Measurements from ENCODE around the gene CDHR3. TPM values are rescaled to one million over a fixed set of nuclear protein-coding genes. Genes with fewer than 3 reads are reported as not detected.
"Not testable (repeated sequence)": the region's sequence is repeated elsewhere in the genome, so short reads cannot be mapped to it uniquely, and the experiment has no call there.

The CDHR3 gene
- total RNA-seq, 4 donors from 2014 or later: 5.4 to 7.9 (median 5.9) TPM; not detected in 1

DNA sequence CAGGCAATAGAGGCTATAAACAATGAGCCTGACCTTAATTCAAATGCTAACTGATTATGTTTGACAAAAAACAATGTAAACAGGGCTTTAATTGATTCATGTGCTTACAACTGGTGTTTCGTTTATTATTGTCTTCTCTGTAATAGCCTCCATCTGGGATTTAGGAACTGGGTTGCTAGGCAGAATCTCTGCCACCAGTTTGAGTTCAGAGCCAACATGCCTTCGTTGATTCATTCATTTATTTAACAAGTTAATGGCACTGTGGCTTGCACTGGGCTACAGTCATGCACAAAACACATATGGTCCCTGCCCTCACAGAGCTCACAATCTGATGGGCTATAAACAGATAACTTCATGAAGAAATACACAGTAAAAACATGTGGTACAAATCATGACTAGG lies 19.6 kb upstream of the CDHR3 start:
- intact Hi-C loops (cut with DNase I; ENCODE audit: low total_unique reads): no loop called here
- Histone ChIP-seq H3K4me3 (no peak overlapping the region), H3K9me3 (no peaks in the 10 kb centered on the region), H3K4me1 (no peaks in the 10 kb centered on the region), H3K36me3 (no peaks in the 10 kb centered on the region), H3K27me3 (no peaks in the 10 kb centered on the region), H3K27ac (no peak overlapping the region)
- TF ChIP-seq, protein P1, sequence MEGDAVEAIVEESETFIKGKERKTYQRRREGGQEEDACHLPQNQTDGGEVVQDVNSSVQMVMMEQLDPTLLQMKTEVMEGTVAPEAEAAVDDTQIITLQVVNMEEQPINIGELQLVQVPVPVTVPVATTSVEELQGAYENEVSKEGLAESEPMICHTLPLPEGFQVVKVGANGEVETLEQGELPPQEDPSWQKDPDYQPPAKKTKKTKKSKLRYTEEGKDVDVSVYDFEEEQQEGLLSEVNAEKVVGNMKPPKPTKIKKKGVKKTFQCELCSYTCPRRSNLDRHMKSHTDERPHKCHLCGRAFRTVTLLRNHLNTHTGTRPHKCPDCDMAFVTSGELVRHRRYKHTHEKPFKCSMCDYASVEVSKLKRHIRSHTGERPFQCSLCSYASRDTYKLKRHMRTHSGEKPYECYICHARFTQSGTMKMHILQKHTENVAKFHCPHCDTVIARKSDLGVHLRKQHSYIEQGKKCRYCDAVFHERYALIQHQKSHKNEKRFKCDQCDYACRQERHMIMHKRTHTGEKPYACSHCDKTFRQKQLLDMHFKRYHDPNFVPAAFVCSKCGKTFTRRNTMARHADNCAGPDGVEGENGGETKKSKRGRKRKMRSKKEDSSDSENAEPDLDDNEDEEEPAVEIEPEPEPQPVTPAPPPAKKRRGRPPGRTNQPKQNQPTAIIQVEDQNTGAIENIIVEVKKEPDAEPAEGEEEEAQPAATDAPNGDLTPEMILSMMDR (IDR thresholded peaks at IDR 0.05): no peak
- no peak for TF ChIP-seq POLR2A (IDR thresholded peaks at IDR 0.05)
- no peak for DNase-seq

DNA sequence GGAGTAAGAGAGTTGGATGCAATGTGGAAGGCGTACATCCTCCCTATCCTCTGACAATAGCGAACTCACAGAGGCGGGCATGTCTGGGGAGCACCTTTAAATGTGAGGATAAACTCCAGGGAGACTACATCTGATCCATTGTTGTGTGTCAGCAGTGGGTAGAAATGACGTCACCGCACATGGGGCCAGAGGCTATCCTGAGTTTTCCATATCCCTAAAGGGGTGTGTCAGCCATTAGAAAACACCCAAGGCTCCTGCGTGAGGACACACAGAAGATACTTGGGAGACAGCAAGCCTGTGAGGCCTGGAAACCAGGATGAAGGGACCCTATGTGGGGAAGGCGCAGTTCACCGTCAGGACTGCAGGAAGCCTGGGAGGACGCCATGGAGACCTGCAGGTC lies 17.2 kb upstream of the CDHR3 start:
- Histone ChIP-seq H3K36me3 (no peaks in the 10 kb centered on the region), H3K4me1 (no peaks in the 10 kb centered on the region), H3K27me3 (no peaks in the 10 kb centered on the region), H3K27ac (no peak overlapping the region), H3K9me3 (no peaks in the 10 kb centered on the region), H3K4me3 (no peak overlapping the region)
- TF ChIP-seq, protein P1 (IDR thresholded peaks at IDR 0.05): no peak
- no peak for TF ChIP-seq POLR2A (IDR thresholded peaks at IDR 0.05)
- DNase-seq: no peak
- intact Hi-C loops (cut with DNase I; ENCODE audit: low total_unique reads): no loop called here

DNA sequence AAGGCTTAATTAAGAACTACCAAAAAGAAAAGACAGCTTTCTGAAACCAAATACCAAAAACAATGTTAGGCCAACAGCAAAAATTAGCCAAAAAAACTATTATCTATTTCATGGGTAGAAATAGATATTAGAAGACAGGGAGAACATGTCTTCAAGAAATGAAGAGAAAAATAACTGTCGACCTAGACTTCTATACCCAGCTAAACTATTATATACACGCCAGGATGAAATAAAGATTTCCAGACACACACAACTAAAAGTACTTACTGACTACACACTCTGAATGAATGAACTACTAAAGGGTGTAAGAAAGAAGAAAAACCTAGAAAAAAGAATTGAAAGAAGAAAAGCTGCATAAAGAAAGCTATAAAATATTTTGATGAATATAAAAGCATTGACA lies 11.5 kb upstream of the CDHR3 start:
- Histone ChIP-seq H3K36me3 (no peaks in the 10 kb centered on the region), H3K4me3 (no peak overlapping the region), H3K27me3 (no peaks in the 10 kb centered on the region), H3K9me3 (peaks cover 0 to 3% of the 10 kb centered on the region in 2 donors), H3K27ac (no peak overlapping the region), H3K4me1 (no peaks in the 10 kb centered on the region)
- TF ChIP-seq POLR2A (IDR thresholded peaks at IDR 0.05): no peak
- TF ChIP-seq, protein P1 (IDR thresholded peaks at IDR 0.05): no peak
- intact Hi-C loops (cut with DNase I; ENCODE audit: low total_unique reads): no loop called here
- no peak for DNase-seq

DNA sequence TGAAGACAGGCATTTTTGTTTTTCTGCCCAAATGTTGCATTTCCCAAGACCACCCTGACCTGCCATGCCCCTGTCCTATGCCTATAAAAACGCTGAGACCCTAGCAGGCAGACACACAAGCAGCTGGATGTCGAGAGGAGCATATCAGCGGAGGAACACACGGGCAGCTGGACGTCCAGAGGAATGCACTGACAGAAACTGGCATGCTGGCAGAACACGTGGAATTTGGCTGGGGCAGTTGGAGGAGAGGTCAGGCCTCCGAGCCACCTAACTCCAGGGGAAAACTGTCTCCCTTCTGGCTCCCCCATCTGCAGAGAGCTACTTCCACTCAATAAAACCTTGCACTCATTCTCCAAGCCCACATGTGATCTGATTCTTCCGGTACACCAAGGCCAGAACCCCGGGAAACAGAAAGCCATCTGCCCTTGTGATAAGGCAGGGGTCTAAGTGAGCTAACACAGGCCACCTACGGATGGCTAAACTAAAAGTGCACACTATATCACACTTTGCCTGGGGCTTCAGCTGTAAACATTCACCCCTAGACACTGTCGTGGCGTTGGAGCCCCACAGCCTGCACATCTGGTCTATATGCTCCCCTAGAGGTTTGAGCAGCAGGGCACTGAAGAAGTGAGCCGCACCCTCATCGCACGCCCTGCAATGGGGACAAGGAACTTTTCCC lies 10.0 kb upstream of the CDHR3 start:
- Histone ChIP-seq H3K9me3 (peaks cover 0 to 3% of the 10 kb centered on the region in 2 donors), H3K27ac (no peak overlapping the region), H3K4me1 (no peaks in the 10 kb centered on the region), H3K4me3 (no peak overlapping the region), H3K36me3 (no peaks in the 10 kb centered on the region), H3K27me3 (no peaks in the 10 kb centered on the region)
- TF ChIP-seq POLR2A (IDR thresholded peaks at IDR 0.05): no peak
- TF ChIP-seq, protein P1 (IDR thresholded peaks at IDR 0.05): no peak
- intact Hi-C loops (cut with DNase I; ENCODE audit: low total_unique reads): no loop called here
- DNase-seq: no peak

DNA sequence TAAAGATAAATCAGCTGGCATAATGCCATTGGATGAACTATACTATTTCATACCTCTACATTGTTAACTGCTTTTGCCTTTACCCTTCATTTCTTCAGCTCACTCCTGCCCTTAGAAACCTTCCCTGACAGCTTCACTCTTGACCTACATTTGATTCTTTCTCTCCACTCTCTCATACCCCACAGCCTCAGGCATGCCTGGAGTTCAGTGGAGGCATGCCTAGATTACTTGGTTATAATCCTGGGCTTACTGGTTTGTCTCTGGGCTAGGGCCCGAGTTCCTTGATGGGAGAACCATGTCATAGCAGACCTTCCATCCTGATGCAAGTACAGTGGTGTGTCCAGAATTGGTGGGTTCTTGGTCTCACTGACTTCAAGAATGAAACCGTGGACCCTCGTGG lies 8.4 kb upstream of the CDHR3 start:
- no peaks in the 10 kb centered on the region for H3K4me1 ChIP-seq
- intact Hi-C loops (cut with DNase I; ENCODE audit: low total_unique reads): no loop called here
- H3K27me3 ChIP-seq: no peaks in the 10 kb centered on the region
- no peak for DNase-seq
- TF ChIP-seq, protein P1 (IDR thresholded peaks at IDR 0.05): no peak
- TF ChIP-seq POLR2A (IDR thresholded peaks at IDR 0.05): no peak
- H3K9me3 ChIP-seq: peaks cover 0 to 3% of the 10 kb centered on the region in 2 donors
- no peak overlapping the region for H3K27ac ChIP-seq
- no peak overlapping the region for H3K4me3 ChIP-seq
- no peaks in the 10 kb centered on the region for H3K36me3 ChIP-seq

DNA sequence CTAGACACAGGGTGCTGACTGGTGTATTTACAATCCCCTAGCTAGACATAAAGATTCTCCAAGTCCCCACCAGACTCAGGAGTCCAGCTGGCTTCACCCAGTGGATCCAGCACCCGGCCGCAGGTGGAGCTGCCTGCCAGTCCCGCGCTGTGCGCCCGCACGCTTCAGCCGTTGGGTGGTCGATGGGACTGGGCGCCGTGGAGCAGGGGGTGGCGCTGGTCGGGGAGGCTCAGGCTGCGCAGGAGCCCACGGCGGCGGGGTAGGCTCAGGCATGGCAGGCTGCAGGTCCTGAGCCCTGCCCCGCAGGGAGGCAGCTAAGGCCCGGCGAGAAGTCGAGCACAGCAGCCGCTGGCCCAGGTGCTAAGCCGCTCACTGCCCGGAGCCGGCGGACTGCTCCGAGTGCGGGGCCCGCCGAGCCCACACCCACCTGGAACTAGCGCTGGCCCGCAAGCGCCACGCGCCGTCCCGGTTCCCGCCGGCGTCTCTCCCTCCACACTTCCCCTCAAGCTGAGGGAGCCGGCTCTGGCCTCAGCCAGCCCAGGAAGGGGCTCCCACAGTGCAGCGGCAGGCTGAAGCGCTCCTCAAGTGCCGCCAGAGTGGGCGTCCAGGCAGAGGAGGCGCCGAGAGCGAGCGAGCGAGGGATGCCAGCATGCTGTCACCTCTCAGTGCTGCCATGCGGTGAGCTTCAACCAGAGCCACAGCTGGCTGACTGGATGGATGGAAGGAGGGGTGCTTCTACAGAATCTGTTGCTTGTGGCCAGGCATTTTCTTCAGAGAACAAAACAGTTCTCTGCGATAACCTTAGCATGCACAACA lies 7.2 kb upstream of the CDHR3 start:
- H3K4me1 ChIP-seq; H3K27me3 ChIP-seq; H3K4me3 ChIP-seq; DNase-seq; H3K36me3 ChIP-seq; intact Hi-C loops (cut with DNase I; ENCODE audit: low total_unique reads); H3K9me3 ChIP-seq; H3K27ac ChIP-seq: not testable (repeated sequence)
